GM12801 (cell line): ENCODE results near the gene MED31.

ENCODE experiments used
- CTCF ChIP-seq: IDR thresholded peaks from one replicate; pipeline ENCODE4 v1.5.1; 2011; ENCODE audit warnings: control low read depth; ENCODE audit not compliant: insufficient read length; ENCODE audit errors: extremely low read depth

The MED31 gene

GRCh38 chr17:6636616-6637457, 14.6 kb downstream of the MED31 start:
- no peak for TF ChIP-seq CTCF

- TF ChIP-seq CTCF: no peak
Measured at GRCh38 chr17:6636105-6636504, 15.3 kb downstream of the MED31 start.

- no peak for TF ChIP-seq CTCF
Measured at GRCh38 chr17:6633263-6633662, 18.1 kb downstream of the MED31 start.

GRCh38 chr17:6632530-6632929, 18.9 kb downstream of the MED31 start:
- no peak for TF ChIP-seq CTCF

GRCh38 chr17:6630390-6630789, 21.0 kb downstream of the MED31 start:
- no peak for TF ChIP-seq CTCF

GRCh38 chr17:6627019-6627418, 24.4 kb downstream of the MED31 start:
- no peak for TF ChIP-seq CTCF

- TF ChIP-seq CTCF: no peak
Measured at GRCh38 chr17:6626616-6627015, 24.8 kb downstream of the MED31 start.
